HG02870 (cell line): ENCODE data around the gene CYYR1.

ENCODE experiments used
- ATAC-seq: cut with Tn5 transposase; IDR thresholded peaks from one replicate; pipeline ENCODE4 v1.9.1; 2021; ENCODE audit warnings: mild to moderate bottlenecking, moderate library complexity; ENCODE audit not compliant: unreplicated experiment

Gene CYYR1

DNA sequence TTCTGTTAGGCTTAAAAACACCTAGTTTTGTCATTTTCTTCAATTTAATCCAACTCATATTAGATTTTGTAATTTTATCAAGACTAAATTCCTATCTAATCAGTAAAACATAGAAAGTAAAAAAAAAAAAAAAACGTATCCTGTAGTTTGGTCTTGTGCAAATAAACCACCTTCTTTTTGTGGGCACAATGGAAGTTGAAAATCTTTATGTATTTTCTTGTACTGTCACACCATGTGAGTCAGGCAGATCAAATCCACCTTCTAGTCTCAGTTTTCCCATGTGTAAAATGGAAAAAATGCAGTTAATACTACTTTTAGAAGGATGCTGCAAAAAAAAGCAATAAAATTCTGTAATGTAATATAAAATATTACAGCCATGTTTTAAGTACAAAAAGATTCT lies 129.8 kb downstream of the CYYR1 start:
- ATAC-seq = no peak

DNA sequence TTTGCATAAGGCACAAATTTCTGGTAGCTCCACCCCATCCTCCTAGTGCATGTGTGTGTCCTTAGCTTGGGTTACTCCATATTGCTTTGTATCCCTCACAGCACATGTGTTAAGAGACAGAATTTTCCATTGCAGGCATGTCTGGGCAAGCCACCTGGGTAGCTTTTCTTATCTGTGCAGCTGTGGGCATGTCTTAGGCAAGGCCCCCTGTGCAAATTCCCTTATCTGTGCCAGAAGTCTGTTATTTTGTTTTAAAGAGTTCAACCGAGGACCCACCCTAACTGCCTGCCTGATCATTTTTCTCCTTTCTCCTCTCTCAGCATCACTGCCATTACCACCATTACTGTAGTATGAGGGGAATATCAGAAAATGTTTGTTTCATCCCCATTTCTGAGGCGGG lies 131.9 kb downstream of the CYYR1 start:
- ATAC-seq = no peak

DNA sequence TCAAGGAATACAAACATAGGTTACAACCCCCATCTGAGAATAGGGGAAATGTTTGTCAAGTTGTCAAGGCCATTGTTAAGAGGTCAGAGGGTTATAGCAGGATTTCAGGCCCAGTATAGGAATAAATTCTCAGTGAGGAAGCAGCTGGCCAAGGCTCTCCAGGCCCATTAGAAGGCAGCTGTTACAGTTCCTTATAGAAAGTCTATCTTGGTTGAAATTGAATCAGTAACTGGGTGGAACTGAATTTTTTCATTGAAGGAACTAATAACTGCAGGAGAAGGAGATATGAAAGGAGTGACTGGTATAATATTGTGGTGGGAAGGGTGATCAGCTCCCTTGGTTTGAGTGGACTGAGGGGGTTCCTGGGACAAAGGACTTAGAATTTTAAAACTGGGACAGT lies 134.1 kb downstream of the CYYR1 start:
- no peak for ATAC-seq

DNA sequence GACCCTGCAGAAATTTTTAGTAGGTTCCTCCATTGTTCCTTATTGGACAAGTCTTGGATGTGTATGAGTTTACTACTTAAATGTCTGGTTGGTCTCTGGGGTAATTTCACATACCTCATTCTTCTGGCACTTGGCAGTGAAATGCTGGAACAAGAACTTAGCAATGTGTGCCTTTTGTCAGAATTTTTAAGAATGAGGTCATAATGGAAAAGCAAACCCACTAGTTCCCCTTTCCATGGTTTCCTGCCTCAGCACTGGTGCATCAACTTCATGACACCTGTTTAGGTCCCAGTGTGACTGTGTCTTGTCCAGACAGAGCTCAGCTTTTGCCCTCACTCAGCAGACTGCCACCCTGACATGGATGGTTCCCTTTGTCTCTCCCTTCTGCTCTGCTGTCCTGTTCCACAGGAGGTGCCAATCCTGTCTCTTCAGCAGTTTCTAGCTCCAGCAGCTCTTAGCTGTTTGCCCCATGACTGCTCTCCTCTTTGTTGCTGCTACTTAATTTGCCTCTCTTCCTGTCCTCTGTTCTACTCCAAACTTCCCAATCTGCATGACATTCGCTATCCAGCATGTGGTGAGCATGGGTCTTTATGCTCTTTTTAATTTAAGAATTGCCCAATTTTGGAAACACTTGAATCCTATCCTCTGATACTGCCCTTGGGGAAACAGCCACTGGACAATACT lies 135.6 kb downstream of the CYYR1 start:
- no peak for ATAC-seq

DNA sequence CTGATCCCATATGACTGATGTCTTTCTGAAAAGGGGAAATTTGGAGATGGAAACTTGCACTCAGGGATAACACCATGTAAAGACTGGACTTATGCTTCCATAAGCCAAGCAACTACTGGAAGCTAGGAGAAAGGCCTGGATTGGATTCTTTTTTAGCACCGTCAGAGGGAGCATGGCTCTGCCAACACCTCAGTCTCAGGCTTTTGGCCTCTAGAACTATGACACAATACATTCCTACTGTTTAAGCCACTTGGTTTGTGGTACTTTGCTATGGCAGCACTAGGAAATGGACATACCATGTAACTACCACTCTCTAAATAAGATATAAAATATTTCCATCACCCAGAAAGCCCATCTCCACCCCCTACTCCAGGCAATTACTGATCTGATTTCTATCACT lies 139.7 kb downstream of the CYYR1 start:
- ATAC-seq = no peak

DNA sequence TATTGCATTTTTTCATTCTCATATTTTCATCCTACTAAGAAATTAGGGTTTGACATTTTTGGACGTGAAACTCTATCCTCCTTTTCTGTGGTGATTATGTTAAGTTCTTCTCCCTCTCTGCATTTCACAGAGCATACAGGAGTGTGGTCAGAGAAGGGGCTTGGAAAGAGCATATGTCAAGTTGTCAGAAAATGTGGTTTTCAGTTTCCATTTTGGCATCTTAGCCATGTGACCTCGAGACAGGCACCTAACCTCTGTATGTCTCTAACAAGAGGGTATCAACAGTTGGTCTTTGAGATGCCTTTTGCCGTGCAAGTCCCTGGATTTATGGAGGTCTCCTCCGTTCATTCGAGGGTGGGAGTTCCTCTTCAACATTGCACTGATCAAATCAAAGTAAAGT lies 140.7 kb downstream of the CYYR1 start:
- no peak for ATAC-seq

DNA sequence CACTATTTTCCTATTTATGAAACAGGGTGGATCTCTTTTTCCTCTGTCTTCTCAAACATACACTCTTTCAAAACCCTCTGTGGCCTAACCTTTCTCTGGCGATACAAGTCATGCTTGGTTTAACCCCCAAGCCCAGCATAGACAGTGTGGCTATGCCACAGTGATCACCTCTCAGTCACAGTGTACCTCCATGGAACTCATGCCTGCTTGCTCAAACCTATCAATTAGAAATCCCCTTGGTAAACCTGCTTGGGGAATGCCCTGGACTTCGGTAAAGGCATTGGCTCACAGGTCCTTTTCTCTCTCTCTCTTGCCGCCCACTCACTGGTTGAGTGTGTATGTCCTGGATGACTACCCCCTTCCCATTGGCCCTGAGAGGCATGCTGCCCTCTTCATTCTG lies 147.5 kb downstream of the CYYR1 start:
- no peak for ATAC-seq

DNA sequence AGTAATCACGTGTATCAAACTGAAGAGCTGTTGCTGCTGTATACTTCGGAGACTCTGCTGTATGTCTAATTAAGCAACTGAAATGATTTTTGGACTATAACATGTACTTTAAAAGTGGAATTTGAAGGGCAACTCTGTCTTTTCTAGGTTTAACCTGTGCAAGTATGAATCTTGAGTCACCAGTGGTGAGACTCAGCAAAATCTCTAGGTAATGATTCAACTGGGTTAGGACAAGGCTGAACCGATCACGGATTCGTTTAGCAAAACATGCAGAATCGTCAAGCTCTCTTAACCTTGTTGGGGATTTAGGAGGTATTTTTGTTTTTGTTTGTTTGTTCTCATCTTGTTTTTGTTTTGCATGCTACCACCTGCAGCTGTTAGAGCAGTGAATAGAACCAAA lies 149.6 kb downstream of the CYYR1 start:
- ATAC-seq = no peak

DNA sequence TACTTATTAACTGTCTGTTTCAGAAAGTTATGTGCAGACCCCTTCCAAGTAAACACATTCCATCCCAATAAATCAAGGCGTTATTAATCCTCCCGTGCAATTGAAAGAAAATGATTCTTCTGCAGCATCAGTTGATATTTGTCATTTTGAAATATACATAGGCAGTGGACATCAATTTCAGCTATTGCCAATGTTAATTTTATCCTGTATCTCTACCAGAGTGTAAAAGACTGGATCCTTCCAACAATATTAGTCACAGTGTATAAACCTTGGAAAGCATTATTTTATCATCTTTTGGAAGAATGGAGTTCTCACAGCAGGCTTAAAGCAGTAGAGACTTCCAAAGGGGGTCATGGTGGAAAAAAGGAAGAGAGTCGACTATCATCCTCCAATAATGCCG lies 150.4 kb downstream of the CYYR1 start:
- no peak for ATAC-seq

DNA sequence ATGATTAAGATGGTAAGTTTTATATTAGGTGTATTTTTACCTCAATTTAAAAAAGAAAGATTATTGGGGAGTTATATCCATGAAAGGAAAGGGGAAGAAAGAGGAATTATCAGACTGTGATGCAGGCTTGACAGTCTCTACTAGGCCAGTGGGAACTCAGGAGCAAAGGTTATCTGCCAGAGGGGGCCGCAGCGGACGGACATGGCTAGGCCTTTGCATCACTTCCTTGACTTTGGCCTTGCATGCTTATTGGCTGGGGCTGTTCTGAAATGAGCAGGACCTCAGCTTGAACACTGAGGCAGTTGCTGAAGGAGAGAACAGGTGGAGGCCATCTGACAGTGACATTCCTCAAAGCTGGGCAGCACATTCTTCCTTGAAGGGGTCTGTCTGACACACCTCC lies 150.9 kb downstream of the CYYR1 start:
- no peak for ATAC-seq

DNA sequence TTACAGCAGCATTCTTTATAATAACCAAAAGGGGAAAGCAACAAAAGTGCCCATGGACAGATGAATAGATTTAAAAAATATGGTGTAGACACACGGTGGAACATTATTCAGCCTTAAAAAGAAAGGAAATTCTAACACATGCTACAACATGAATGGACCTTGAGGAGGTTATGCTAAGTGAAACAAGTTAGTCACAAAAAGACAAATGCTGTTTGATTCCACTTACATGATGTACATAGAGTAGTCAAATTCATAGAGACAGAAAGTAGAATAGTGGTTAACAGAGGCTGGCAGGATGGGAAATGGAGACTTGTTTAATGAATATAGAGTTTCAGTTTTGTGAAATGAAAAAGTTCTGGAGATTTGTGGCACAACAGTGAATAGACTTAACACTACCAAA lies 151.4 kb downstream of the CYYR1 start:
- ATAC-seq = no peak
